Fibroblast of skin of right biceps (primary cell): ENCODE results near the gene DNAJB8.

Experiments
- DNase-seq: peaks from one replicate; pipeline ENCODE4 v3.0.0-alpha.2; 2013

DNAJB8 gene

DNA sequence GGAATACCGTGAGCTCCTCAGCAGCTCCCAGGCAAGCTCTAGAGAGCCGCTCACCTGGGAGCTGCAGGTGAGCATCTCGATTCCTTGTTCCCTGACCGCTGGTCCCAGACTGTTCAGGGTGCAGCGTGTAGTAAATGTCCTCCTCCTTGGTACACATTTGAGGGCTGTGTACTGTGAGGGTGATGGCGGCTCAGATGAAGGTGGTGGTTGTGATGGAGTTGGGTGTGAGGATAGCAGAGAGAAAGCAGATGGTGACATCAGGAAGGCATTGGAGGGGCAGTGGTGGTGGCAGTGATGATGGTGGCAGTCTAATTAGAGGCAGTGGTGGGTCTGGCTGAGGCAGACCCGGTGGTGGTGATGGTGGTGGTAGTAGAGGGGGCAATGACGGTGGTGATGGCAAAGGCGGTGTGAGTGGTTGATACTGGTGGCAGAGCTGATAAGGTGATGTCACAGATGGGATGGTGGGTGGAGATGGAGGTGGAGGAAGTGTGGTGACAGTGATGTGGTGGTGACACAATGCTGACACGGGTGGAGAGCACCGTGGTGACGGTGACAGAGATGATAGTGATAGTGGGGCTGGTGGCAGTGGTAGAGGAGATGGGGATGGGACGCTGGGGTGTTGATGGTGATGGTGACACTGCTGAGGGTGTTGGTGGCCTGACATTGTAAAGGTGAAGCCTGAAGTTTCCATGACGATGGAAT lies at the start of gene DNAJB8:
Gene DNAJB8, minus strand, starts transcription at position 51 of the 702 bp plus-strand sequence. CDS start 3,645 bp downstream, outside the sequence.
- no peak for DNase-seq

- DNase-seq = no peak
Observed at GRCh38 chr3:128515967-128516366, 49.3 kb upstream of the DNAJB8 start.

DNA sequence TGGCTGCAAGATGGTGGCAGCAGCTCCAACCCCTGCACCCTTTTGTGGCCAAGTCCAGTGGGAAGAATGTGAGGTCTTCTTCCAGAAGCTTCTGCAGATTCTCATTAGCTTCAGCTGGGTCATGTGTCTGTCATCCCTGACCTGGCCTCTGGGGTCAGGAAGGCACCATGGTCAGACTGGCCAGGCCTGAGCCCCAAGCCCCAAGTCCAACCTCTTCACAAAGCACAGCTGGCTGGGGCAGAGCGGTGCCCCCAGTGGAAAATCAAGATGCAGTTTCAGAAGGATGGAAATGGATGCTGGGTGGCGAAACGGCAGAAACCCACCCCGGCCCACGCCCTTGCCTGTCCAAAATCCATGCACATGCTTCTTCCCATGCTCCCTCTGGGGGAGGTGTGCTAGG lies 42.2 kb upstream of the DNAJB8 start:
- DNase-seq = no peak

DNA sequence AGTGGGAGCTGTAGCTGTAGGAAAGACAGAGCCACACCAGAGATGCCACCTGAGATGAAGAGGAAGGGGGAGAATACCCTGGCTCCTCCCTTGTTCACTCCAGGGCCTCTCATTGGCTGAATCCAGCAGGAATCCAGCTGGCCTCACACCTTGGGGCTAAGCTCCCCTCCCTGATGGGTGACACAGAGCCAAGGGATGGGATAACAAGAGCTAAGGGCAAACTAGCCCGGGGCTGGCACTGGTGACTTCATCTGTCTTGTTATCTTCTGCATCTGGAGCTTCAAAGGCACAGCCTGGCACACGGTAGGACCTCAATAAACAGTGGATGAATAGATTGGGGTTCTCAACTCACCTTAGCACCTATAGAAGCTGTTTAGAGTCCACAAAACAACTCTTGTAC lies 40.1 kb upstream of the DNAJB8 start:
- DNase-seq = no peak

DNA sequence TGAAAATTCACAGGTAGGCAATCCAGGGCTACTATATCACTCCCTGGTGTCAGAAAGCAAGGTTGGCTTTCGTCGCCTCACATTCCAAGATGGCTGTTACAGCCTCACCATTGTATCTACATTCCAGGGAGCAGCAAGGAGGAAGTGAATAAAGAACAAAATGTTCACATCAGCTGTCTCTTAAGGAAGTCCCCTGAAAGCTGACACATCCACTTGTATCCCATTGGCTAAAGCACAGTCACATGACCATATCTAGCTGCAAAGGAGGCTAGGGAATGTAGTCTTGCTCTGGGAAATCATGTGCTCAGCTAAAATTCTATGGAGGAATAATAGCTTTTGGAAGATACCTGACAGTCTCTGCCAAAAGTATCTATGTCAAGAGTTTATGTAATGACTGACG lies 39.1 kb upstream of the DNAJB8 start:
- peak; percentile 25 for DNase-seq

DNA sequence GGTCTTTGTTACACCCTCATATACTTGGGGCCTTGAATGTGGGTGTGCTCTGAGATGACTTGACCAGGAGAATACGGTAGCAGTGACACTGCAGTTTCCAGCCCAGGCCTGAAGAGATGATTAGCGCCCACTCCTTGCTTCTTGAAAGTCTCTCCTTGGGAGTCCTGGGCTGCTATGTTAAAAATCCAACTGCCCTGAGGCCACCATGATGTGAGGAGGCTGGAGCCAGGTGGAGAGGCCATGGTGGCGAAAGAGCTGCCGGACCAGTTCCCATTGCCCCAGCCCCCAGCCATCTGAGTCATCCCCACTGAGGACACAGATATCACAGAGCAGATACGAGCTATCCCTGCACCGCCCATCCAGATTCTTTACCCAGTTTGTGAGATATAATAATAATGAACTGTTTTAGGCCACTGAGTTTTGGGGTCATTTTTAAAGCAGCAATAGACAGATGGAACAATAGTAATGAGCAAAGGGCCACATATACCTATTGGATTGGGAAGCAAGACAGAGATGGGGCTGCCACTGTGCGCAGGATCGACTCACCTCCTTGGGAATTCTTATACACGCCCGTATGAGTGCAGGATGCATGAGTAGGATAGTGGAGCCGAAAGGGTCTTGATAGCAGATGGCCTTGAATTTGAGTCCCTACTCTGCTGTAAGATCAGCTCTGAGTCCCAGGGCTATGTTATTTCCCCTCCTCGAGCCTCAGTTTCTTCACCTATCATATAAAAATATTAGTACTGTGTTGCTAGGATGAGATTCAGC lies 38.5 kb upstream of the DNAJB8 start:
- DNase-seq = no peak

DNA sequence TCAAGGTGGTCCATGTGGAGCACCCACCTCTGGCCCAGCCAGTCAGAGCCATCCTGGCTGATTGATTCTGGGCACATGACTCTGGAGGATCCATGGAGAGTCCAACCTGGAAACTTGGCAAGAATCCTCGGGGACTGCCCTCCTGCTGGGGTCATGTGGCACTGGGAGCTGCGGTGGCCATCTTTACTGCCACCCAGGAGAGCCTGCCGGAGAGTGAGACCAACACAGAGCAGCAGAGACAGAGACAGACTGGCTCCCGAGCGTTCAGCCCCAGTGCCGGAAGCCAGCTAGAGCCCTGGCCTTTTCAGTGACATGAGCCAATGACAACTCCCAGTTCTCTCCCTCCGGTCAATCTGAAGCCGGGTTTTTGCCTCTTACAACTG lies 37.8 kb upstream of the DNAJB8 start:
- no peak for DNase-seq

GRCh38 chr3:128503751-128504532 lies 37.3 kb upstream of the DNAJB8 start:
- DNase-seq = no peak

- no peak for DNase-seq
Observed at GRCh38 chr3:128503164-128503651, 36.5 kb upstream of the DNAJB8 start.

- no peak for DNase-seq
Observed at GRCh38 chr3:128502712-128503111, 36.0 kb upstream of the DNAJB8 start.

GRCh38 chr3:128501431-128501830 lies 34.7 kb upstream of the DNAJB8 start:
- DNase-seq = no peak

DNA sequence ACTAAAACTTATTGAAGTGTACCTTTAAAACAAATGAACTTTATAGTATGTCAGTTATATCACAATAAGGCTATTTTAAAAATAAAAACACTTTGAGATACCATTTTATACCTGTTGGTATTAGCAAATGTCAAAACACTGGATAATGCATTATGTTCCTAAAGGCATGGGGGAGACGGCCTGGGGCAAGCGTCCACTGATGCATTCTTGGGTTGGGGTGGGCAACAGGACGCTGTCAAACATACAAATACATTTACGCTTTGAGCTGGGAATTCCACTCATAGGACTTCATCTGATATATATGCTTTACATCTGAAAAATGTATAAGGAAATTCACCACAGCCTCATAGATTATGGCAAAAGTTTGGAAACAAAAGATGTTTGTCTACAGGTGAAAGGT lies 33.9 kb upstream of the DNAJB8 start:
- DNase-seq = no peak

GRCh38 chr3:128499724-128500275 lies 33.1 kb upstream of the DNAJB8 start:
- DNase-seq = peak; percentile 54

- no peak for DNase-seq
Observed at GRCh38 chr3:128498901-128499530, 32.3 kb upstream of the DNAJB8 start.

DNA sequence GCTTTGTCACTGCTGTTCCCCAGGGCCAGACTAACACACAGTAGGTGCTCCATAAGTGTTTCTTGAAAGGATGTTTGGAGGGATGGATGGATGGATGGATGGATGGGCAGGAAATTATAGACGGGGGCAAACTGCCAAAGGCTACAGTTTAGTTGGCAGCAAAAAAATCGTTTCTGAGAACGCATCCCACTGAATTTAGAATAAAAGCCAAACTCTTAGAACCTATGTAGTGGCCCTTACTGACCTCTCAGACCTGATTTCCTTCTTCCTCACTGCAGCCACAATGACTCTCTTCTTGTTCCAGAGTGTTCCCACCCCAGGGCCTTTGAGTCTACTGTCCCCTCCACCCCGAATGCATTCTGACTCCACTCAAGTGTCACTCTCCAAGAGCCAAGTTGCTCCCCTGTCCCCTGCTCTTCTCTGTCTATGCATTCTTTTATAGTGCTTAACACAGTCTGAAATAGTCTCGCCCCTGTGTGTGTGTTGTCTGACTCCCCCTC lies 31.5 kb upstream of the DNAJB8 start:
- no peak for DNase-seq

- DNase-seq = peak; percentile 36
Observed at GRCh38 chr3:128497305-128498126, 30.8 kb upstream of the DNAJB8 start.

GRCh38 chr3:128496602-128497304 lies 30.1 kb upstream of the DNAJB8 start:
- no peak for DNase-seq

- DNase-seq = no peak
Observed at GRCh38 chr3:128496019-128496601, 29.4 kb upstream of the DNAJB8 start.

DNA sequence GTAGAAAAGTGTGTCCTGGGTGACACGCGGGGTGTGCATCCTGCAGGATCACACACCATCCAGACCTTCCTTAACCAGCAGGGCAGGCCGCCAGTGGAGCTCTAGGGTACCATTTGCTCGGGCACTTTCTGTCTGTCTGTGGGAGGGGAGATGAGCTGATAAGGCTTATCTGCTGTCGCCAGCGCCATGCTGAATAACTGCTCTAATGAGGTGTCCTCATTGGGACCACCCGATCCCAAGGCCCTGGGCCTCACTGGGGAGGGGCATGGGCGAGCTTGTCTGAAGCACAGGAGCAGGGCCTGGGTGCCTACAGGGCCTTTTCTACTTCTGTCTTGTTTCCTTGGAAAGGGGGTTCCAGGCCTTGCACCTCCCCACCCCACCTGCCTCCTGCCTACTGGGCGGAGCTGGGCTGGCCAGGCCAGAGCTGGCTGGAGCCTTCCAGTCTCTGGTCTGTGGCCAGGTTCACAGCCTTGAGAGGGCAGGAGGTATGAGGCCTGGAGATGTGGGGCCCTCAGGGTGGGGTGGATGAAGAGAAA lies 28.8 kb upstream of the DNAJB8 start:
- DNase-seq = no peak

DNA sequence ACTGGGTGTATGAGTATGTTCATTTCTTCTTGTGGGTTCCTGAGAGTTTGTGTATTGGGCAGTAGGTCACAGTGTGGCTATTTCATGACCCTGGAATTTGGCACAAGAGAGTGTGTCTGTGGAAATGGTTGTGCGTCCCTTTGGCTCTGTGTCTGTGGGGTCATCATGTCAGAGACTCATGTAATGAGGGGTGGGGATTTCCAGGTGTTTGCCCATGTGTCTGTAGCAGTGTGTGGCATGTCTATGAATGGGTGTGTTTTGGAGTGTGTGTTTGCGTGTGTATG lies 27.6 kb upstream of the DNAJB8 start:
- DNase-seq = no peak
